Uterus (tissue), 4 donors: ENCODE data around the gene AP2B1. TPM values are rescaled to one million over a fixed set of nuclear protein-coding genes. Genes with fewer than 3 reads are reported as not detected.

Experiments
- DNase-seq, 2 donors: peaks; one replicate each; pipeline ENCODE4 v3.0.0-alpha.2; 2019 to 2020
- H3K27ac ChIP-seq, 2 donors: fragments of 200-600 bp; sonication (generic); 1 replicate in 1 of 2; 2 replicates in 1 of 2; pipeline ENCODE4 v1.5.1; 2016 to 2018
- H3K27me3 ChIP-seq, 2 donors: fragments of 200-600 bp; sonication (generic); one replicate each; pipeline ENCODE4 v1.5.1; 2018 to 2019; ENCODE audit warnings: control low read depth in 1 of 2
- H3K36me3 ChIP-seq, 2 donors: fragments of 200-600 bp; sonication (generic); one replicate each; pipeline ENCODE4 v1.5.1; 2019; ENCODE audit warnings: control low read depth in 1 of 2
- H3K4me1 ChIP-seq, 2 donors: fragments of 200-600 bp; sonication (generic); one replicate each; pipeline ENCODE4 v1.5.1; 2018 to 2019; ENCODE audit warnings: control low read depth in 1 of 2
- H3K4me3 ChIP-seq, 2 donors: fragments of 200-600 bp; sonication (generic); 1 replicate in 1 of 2; 2 replicates in 1 of 2; pipeline ENCODE4 v1.5.1; 2018 to 2019; ENCODE audit warnings: mild to moderate bottlenecking in 1 of 2
- H3K9me3 ChIP-seq, 2 donors: fragments of 200-600 bp; sonication (generic); one replicate each; pipeline ENCODE4 v1.5.1; 2019; ENCODE audit warnings: control low read depth in 1 of 2
- CTCF ChIP-seq, 4 experiments: fragments of 200-600 bp in 2 of 4; fragments of 450-650 bp in 2 of 4; sonication (generic) in 2 of 4; IDR thresholded peaks; one replicate each; pipeline ENCODE4 v1.5.1; 2016 to 2019; ENCODE audit warnings: antibody characterized with exemption in 4 of 4, mild to moderate bottlenecking in 2 of 4, moderate library complexity in 1 of 4
- POLR2A ChIP-seq, 2 donors: fragments of 450-650 bp; IDR thresholded peaks; one replicate each; pipeline ENCODE4 v1.6.1; 2016; ENCODE audit warnings: antibody characterized with exemption in 2 of 2, mild to moderate bottlenecking in 1 of 2, moderate library complexity in 1 of 2
- intact Hi-C: fragments of 100-400 bp; cut with DNase I; formaldehyde crosslinking; loops from one replicate; pipeline ENCODE4 v1.15.1; 2023; ENCODE audit warnings: low total_unique reads
- total RNA-seq, 4 donors: library from RNA; depleted of rRNA in 3 of 4; stranded (reverse); fragments of >200 nt in 3 of 4; gene quantifications; one replicate each; pipeline versions ENCODE4 v1.1.0 to v1.2.4, GENCODE V29; 2014 to 2023
- donor health status: DM: yes; HTN: yes; CAD: no.

The AP2B1 gene
- total RNA-seq, 4 donors from 2014 or later: 40.7 to 124 (median 61.5) TPM

GRCh38 chr17:35596530-35597233, 9.6 kb downstream of the AP2B1 start:
- no peaks in the 10 kb centered on the region for H3K36me3 ChIP-seq
- no peaks in the 10 kb centered on the region for H3K9me3 ChIP-seq
- intact Hi-C loops: no loop called here
- no peak overlapping the region for H3K4me3 ChIP-seq
- H3K27ac ChIP-seq: no peak overlapping the region
- no peaks in the 10 kb centered on the region for H3K4me1 ChIP-seq
- DNase-seq: no peak
- TF ChIP-seq CTCF (IDR thresholded peaks at IDR 0.05) (no peak), POLR2A (IDR thresholded peaks at IDR 0.05) (no peak)
- no peaks in the 10 kb centered on the region for H3K27me3 ChIP-seq

- TF ChIP-seq POLR2A (IDR thresholded peaks at IDR 0.05) (no peak), CTCF (IDR thresholded peaks at IDR 0.05) (no peak)
- Histone ChIP-seq H3K4me1 (no peaks in the 10 kb centered on the region), H3K27ac (no peak overlapping the region), H3K9me3 (no peaks in the 10 kb centered on the region), H3K27me3 (no peaks in the 10 kb centered on the region), H3K36me3 (no peaks in the 10 kb centered on the region), H3K4me3 (no peak overlapping the region)
- intact Hi-C loops: no loop called here
- DNase-seq: no peak
Observed at GRCh38 chr17:35597604-35598003, 10.5 kb downstream of the AP2B1 start.

- Histone ChIP-seq H3K27me3 (no peaks in the 10 kb centered on the region), H3K27ac (no peak overlapping the region), H3K4me1 (no peaks in the 10 kb centered on the region), H3K9me3 (no peaks in the 10 kb centered on the region), H3K4me3 (no peak overlapping the region), H3K36me3 (no peaks in the 10 kb centered on the region)
- no peak for TF ChIP-seq POLR2A (IDR thresholded peaks at IDR 0.05)
- no peak for TF ChIP-seq CTCF (IDR thresholded peaks at IDR 0.05)
- DNase-seq: no peak
- intact Hi-C loops: no loop called here
Observed at GRCh38 chr17:35603674-35604073, 16.6 kb downstream of the AP2B1 start.

GRCh38 chr17:35605678-35606077, 18.6 kb downstream of the AP2B1 start:
- no peaks in the 10 kb centered on the region for H3K27me3 ChIP-seq
- no peaks in the 10 kb centered on the region for H3K9me3 ChIP-seq
- no peak overlapping the region for H3K27ac ChIP-seq
- intact Hi-C loops: no loop called here
- no peak overlapping the region for H3K4me3 ChIP-seq
- H3K36me3 ChIP-seq: no peaks in the 10 kb centered on the region
- H3K4me1 ChIP-seq: no peaks in the 10 kb centered on the region
- TF ChIP-seq POLR2A (IDR thresholded peaks at IDR 0.05): no peak
- no peak for TF ChIP-seq CTCF (IDR thresholded peaks at IDR 0.05)
- DNase-seq: no peak

- Histone ChIP-seq H3K4me1 (no peaks in the 10 kb centered on the region), H3K9me3 (no peaks in the 10 kb centered on the region), H3K4me3 (no peak overlapping the region), H3K27me3 (no peaks in the 10 kb centered on the region), H3K27ac (no peak overlapping the region), H3K36me3 (no peaks in the 10 kb centered on the region)
- intact Hi-C loops: no loop called here
- no peak for TF ChIP-seq CTCF (IDR thresholded peaks at IDR 0.05)
- TF ChIP-seq POLR2A (IDR thresholded peaks at IDR 0.05): no peak
- no peak for DNase-seq
Observed at GRCh38 chr17:35607239-35607847, 20.2 kb downstream of the AP2B1 start.
